Measurements from ENCODE around the gene BTBD9.

GRCh38 chr6:38498085-38498484, 141.6 kb downstream of the BTBD9 start:
- TF ChIP-seq POLR2A (IDR thresholded peaks at IDR 0.05) (no peak), CTCF (IDR thresholded peaks at IDR 0.05) (no peak), POLR2AphosphoS5 (IDR thresholded peaks at IDR 0.05) (no peak), EP300 (IDR thresholded peaks at IDR 0.05) (no peak)
